HL-60 (cell line): Measurements from ENCODE around the gene USP35.

Experiments
- DNase-seq, 2 experiments: peaks; one replicate each; pipeline ENCODE4 v3.0.0-alpha.2; 2010 to 2020; ENCODE audit warnings: low read depth in 1 of 2, low spot score in 1 of 2
- H3K27ac ChIP-seq: fragments of 250-450 bp; sonication (Bioruptor Pico); replicated peaks from 2 replicates; pipeline ENCODE4 v1.5.1; 2020; ENCODE audit warnings: mild to moderate bottlenecking, moderate library complexity
- H3K27me3 ChIP-seq: fragments of 250-450 bp; sonication (Bioruptor Pico); 2 replicates; pipeline ENCODE4 v1.5.1; 2021; ENCODE audit warnings: mild to moderate bottlenecking, moderate library complexity; ENCODE audit not compliant: insufficient read depth, poor library complexity, severe bottlenecking
- H3K4me3 ChIP-seq: replicated peaks from 2 replicates; pipeline ENCODE4 v1.5.1; 2011; ENCODE audit warnings: mild to moderate bottlenecking, control low read depth, low read length; ENCODE audit not compliant: insufficient read depth
- CTCF ChIP-seq: IDR thresholded peaks from one replicate; pipeline ENCODE4 v1.5.1; 2011; ENCODE audit warnings: low read length, control low read depth, inconsistent platforms; ENCODE audit not compliant: insufficient read depth
- GABPA ChIP-seq: IDR thresholded peaks from 2 replicates; pipeline ENCODE4 v1.6.1; 2012; ENCODE audit warnings: low read depth
- POLR2AphosphoS5 ChIP-seq: IDR thresholded peaks from 2 replicates; pipeline ENCODE4 v1.6.1; 2012; ENCODE audit warnings: low read depth
- REST ChIP-seq: IDR thresholded peaks from 2 replicates; pipeline ENCODE4 v1.6.1; 2012; ENCODE audit warnings: low read depth; ENCODE audit not compliant: insufficient replicate concordance
- SPI1 ChIP-seq: IDR thresholded peaks from 2 replicates; pipeline ENCODE4 v1.6.1; 2012; ENCODE audit warnings: low read depth, mild to moderate bottlenecking, borderline replicate concordance

The USP35 gene

GRCh38 chr11:78187366-78188285 is 1.1 kb upstream of the USP35 start:
- H3K27me3 ChIP-seq = no peaks in the 10 kb centered on the region
- H3K27ac ChIP-seq = no peak overlapping the region; the same call in none of the 2 replicates
- peak overlapping the region; percentile 97 for H3K4me3 ChIP-seq
- DNase-seq = peak; percentile 74 to 85
- TF ChIP-seq POLR2AphosphoS5 = no peak
- TF ChIP-seq GABPA = no peak
- TF ChIP-seq SPI1 = no peak
- no peak for TF ChIP-seq CTCF
- TF ChIP-seq REST = no peak

- Histone ChIP-seq H3K27me3 (no peaks in the 10 kb centered on the region), H3K27ac (no peak overlapping the region), H3K4me3 (peak overlapping the region; percentile 97)
- no peak for DNase-seq
- TF ChIP-seq CTCF = no peak
- TF ChIP-seq SPI1 = no peak
- TF ChIP-seq GABPA = no peak
- no peak for TF ChIP-seq POLR2AphosphoS5
- no peak for TF ChIP-seq REST
Measured at GRCh38 chr11:78189174-78189724, 530 bp downstream of the USP35 start.

- no peak overlapping the region for H3K27ac ChIP-seq
- H3K27me3 ChIP-seq = no peaks in the 10 kb centered on the region
- H3K4me3 ChIP-seq = no peak overlapping the region
- no peak for TF ChIP-seq REST
- no peak for TF ChIP-seq SPI1
- DNase-seq = no peak
Measured at GRCh38 chr11:78189851-78190250, 1.1 kb downstream of the USP35 start.
